Measurements from ENCODE around the gene HDAC4. TPM values are rescaled to one million over a fixed set of nuclear protein-coding genes. Genes with fewer than 3 reads are reported as not detected.

Gene HDAC4
- total and polyA plus RNA-seq, 8 donors = 1.7 to 98.8 (median 24.5) TPM

GRCh38 chr2:239345251-239345650 is 55.6 kb downstream of the HDAC4 start:
- WGBS, 5 donors = 83 to 92% (median 88%) methylated on average over 8 of the region's 8 CpGs
- Histone ChIP-seq H3K27ac (peak overlapping the region in 1 of 5 donors; percentile 89), H3K27me3 (no peaks in the 10 kb centered on the region), H3K4me3 (no peak overlapping the region), H3K4me1 (peaks cover 0 to 32% (median 13%) of the 10 kb centered on the region in 4 donors), H3K36me3 (peaks cover 0 to 17% (median 12%) of the 10 kb centered on the region in 4 donors), H3K9me3 (peaks cover 0 to 4% (median 0%) of the 10 kb centered on the region in 4 donors)
- intact Hi-C loops (cut with DNase I; ENCODE audit: low total_unique reads) = no loop called here
- TF ChIP-seq POLR2AphosphoS5 (IDR thresholded peaks at IDR 0.05) = no peak
- TF ChIP-seq POLR2A (IDR thresholded peaks at IDR 0.05) = no peak
- TF ChIP-seq CTCF (IDR thresholded peaks at IDR 0.05) = no peak
- no peak for TF ChIP-seq EP300 (IDR thresholded peaks at IDR 0.05)
- no peak for DNase-seq

- no peak overlapping the region for H3K4me3 ChIP-seq
- peaks cover 0 to 4% (median 0%) of the 10 kb centered on the region in 4 donors for H3K9me3 ChIP-seq
- H3K27ac ChIP-seq = peak overlapping the region in 1 of 5 donors; percentile 89
- H3K36me3 ChIP-seq = peaks cover 0 to 17% (median 11%) of the 10 kb centered on the region in 4 donors
- 79 to 89% (median 84%) methylated on average over 4 of the region's 4 CpGs for WGBS, 5 donors
- DNase-seq = peak; percentile 49 to 70
- intact Hi-C loops (cut with DNase I; ENCODE audit: low total_unique reads) = no loop called here
- H3K4me1 ChIP-seq = peaks cover 0 to 32% (median 15%) of the 10 kb centered on the region in 4 donors
- TF ChIP-seq POLR2AphosphoS5 (IDR thresholded peaks at IDR 0.05) = no peak
- no peak for TF ChIP-seq POLR2A (IDR thresholded peaks at IDR 0.05)
- no peak for TF ChIP-seq CTCF (IDR thresholded peaks at IDR 0.05)
- no peak for TF ChIP-seq EP300 (IDR thresholded peaks at IDR 0.05)
- no peaks in the 10 kb centered on the region for H3K27me3 ChIP-seq
Observed at GRCh38 chr2:239344857-239345216, 56.0 kb downstream of the HDAC4 start.

GRCh38 chr2:239343946-239344856 is 56.6 kb downstream of the HDAC4 start:
- Histone ChIP-seq H3K4me1 (peaks cover 0 to 36% (median 13%) of the 10 kb centered on the region in 4 donors), H3K27me3 (no peaks in the 10 kb centered on the region), H3K4me3 (no peak overlapping the region), H3K27ac (peak overlapping the region in 1 of 5 donors; percentile 89), H3K36me3 (peaks cover 0 to 10% (median 5%) of the 10 kb centered on the region in 4 donors), H3K9me3 (peaks cover 0 to 4% (median 0%) of the 10 kb centered on the region in 4 donors)
- TF ChIP-seq POLR2A (IDR thresholded peaks at IDR 0.05) (no peak), EP300 (IDR thresholded peaks at IDR 0.05) (no peak), CTCF (IDR thresholded peaks at IDR 0.05) (no peak), POLR2AphosphoS5 (IDR thresholded peaks at IDR 0.05) (no peak)
- whole genome bisulfite sequencing, 5 donors = 93 to 95% (median 94%) methylated on average over 23 of the region's 23 CpGs
- no peak for DNase-seq
- intact Hi-C loops (cut with DNase I; ENCODE audit: low total_unique reads) = no loop called here

- Histone ChIP-seq H3K4me3 (no peak overlapping the region), H3K36me3 (peaks cover 0 to 3% (median 0%) of the 10 kb centered on the region in 4 donors), H3K27me3 (no peaks in the 10 kb centered on the region), H3K9me3 (peaks cover 0 to 4% (median 0%) of the 10 kb centered on the region in 4 donors), H3K27ac (no peak overlapping the region), H3K4me1 (peaks cover 0 to 40% (median 9%) of the 10 kb centered on the region in 4 donors)
- intact Hi-C loops (cut with DNase I; ENCODE audit: low total_unique reads) = no loop called here
- no peak for TF ChIP-seq POLR2A (IDR thresholded peaks at IDR 0.05)
- no peak for TF ChIP-seq EP300 (IDR thresholded peaks at IDR 0.05)
- TF ChIP-seq CTCF (IDR thresholded peaks at IDR 0.05) = no peak
- TF ChIP-seq POLR2AphosphoS5 (IDR thresholded peaks at IDR 0.05) = no peak
- DNase-seq = no peak
- WGBS, 5 donors = 94 to 99% (median 96%) methylated on average over 9 to 10 of the region's 10 CpGs
Observed at GRCh38 chr2:239343460-239343859, 57.4 kb downstream of the HDAC4 start.

Data from stomach (tissue), 9 donors.